Peyer's patch (tissue), 4 donors: Measurements from ENCODE around the gene BCAS3.

ENCODE experiments used
- POLR2A ChIP-seq, 2 donors: fragments of 450-650 bp; IDR thresholded peaks; one replicate each; pipeline ENCODE4 v1.5.1; 2017; ENCODE audit warnings: antibody characterized with exemption in 2 of 2, mild to moderate bottlenecking in 2 of 2, moderate library complexity in 2 of 2
- TF ChIP-seq, protein P1 (sequence below), 6 experiments: fragments of 450-650 bp in 4 of 6; fragments of 200-600 bp in 2 of 6; sonication (generic) in 1 of 6; IDR thresholded peaks; one replicate each; pipeline ENCODE4 v1.5.1; 2017 to 2019; ENCODE audit warnings: antibody characterized with exemption in 6 of 6, mild to moderate bottlenecking in 3 of 6, moderate library complexity in 1 of 6

DNA sequence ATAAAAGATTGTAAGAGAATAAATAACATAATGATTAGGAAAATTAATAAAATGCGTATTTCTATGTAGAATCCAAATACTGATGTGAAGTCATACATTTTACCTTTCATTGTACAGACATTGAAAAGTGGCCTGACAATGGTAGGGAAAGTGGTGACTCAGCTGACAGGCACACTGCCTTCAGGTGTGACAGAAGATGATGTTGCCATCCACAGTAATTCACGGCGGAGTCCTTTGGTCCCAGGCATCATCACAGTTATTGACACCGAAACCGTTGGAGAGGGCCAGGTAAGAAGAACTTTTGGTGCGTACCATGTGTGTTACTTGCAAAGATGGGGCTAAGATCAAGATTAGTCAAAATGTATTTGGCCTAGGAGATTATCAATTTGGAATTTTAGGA is 232.8 kb downstream of the BCAS3 start:
- TF ChIP-seq, protein P1, sequence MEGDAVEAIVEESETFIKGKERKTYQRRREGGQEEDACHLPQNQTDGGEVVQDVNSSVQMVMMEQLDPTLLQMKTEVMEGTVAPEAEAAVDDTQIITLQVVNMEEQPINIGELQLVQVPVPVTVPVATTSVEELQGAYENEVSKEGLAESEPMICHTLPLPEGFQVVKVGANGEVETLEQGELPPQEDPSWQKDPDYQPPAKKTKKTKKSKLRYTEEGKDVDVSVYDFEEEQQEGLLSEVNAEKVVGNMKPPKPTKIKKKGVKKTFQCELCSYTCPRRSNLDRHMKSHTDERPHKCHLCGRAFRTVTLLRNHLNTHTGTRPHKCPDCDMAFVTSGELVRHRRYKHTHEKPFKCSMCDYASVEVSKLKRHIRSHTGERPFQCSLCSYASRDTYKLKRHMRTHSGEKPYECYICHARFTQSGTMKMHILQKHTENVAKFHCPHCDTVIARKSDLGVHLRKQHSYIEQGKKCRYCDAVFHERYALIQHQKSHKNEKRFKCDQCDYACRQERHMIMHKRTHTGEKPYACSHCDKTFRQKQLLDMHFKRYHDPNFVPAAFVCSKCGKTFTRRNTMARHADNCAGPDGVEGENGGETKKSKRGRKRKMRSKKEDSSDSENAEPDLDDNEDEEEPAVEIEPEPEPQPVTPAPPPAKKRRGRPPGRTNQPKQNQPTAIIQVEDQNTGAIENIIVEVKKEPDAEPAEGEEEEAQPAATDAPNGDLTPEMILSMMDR (IDR thresholded peaks at IDR 0.05) = no peak
- no peak for TF ChIP-seq POLR2A (IDR thresholded peaks at IDR 0.05)
